Fibroblast of gingiva (primary cell): ENCODE measurements around the gene ZNF367.

Experiments
- DNase-seq: peaks from one replicate; pipeline ENCODE4 v3.0.0-alpha.2; 2011; ENCODE audit warnings: low read depth

The ZNF367 gene

GRCh38 chr9:96418083-96418919 is at the start of gene ZNF367:
Gene ZNF367 (minus strand): TSS chr9:96418370. CDS start chr9:96418032, 338 bp downstream.
- DNase-seq, result peak; percentile 99

GRCh38 chr9:96467784-96468183 is 49.6 kb upstream of the ZNF367 start:
- DNase-seq, result no peak

DNA sequence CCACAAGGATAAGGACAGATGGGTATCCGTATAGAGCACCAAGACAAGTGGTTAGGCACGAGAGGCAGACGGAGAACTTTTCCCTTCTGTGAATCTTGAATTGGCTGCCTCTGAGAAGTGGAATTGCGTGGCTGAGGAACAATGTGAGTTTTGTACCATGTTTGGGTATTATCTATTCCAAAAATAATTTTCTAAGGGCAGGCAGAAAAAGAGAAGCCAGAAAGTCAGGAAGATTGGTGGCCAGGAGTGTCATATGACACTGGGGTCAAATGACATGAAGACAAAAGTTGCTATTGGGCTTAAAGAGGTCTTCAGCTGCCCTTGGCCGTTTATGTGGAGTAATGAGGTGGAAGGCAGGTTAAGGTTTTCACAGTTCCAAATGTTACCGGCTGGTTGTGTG is 46.3 kb upstream of the ZNF367 start:
- DNase-seq, result no peak

DNA sequence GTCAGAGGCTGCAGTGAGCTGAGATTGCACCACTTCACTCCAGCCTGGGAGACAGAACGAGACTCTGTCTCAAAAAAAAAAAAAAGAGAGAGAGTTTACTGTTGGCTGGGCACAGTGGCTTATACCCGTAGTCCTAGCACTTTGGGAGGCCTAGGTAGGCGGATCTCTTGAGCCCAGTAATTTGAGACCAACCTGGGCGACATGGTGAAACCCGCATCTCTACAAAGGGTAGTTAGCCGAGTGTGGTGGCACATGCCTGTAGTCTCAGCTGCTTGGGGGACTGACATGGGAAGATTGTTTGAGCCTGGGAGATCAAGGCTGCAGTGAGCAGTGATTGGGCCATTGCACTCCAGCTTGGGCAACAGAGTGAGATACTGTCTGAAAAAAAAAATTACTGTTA is 44.4 kb upstream of the ZNF367 start:
- DNase-seq, result no peak

DNA sequence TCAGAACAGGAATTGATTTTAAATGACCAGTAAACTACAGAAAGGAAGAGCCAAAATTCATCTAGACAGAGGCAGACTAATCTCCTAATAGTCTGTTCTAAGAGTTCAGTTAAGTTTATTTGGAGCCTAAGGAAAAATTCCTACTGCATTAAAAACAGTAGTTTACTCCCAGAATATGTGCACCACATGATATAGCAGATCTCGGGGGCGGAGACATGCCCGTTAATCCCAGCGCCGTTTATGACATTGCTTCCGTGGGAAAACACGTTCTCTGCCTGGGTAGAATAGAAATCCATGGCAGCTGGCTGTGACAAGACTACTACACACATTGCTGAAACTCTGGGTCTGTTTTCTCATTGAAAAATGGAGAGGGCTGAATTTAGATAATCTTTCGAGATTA is 43.2 kb upstream of the ZNF367 start:
- no peak for DNase-seq

DNA sequence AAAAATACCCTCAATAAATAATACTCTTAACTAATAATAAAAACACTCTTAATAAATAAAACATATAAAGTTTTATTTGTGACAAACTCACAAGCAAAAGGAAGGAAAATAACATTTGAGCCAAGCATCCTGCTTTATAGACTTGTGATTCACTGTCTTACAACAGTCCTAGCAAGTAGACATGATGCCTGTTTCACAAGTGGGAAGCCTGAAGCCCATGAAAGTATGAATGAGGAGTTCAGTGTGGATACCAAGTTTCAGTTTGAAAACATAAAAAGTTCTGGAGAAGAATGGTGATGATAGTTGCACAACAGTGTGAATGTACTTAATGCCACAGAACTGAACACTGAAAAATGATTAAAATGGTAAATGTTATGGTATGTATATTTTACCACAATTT is 42.7 kb upstream of the ZNF367 start:
- DNase-seq, result peak; percentile 74

- DNase-seq, result peak; percentile 75
Observed at GRCh38 chr9:96460470-96460869, 42.3 kb upstream of the ZNF367 start.

DNA sequence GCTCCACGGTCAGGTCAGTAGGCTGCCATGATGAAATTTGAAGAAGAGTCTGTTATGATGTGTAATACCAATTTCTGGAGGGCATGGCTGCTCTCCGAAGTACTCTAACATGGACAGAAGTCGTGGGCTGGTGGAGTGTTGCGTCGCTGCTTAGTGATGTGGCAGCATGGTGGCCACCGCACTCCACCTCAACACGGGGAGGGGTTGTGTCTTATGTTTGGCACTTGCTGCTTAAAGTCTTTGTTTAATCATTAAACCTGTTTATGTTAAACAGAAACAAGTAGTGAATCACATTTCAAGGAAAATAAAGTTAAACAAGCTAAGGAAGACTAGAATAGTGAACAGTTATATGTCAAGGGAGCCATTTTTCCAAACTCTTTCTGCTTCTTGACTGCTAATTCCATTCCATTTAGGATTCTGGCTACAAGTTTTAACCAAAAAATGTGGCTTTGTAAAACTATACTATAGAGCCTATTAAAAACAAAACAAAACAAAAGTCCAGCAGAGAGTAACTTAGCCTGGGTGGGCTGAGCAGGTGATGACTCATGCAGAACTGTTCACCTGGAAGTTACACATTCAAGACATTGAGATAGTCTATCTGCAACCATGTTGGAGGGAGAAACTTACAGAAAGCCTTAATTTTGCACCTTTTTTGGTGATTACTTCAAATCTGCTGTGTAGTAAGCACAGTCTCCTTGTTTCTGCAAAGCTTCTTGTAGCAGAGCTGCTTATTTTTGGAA is 41.3 kb upstream of the ZNF367 start:
- DNase-seq, result no peak

DNA sequence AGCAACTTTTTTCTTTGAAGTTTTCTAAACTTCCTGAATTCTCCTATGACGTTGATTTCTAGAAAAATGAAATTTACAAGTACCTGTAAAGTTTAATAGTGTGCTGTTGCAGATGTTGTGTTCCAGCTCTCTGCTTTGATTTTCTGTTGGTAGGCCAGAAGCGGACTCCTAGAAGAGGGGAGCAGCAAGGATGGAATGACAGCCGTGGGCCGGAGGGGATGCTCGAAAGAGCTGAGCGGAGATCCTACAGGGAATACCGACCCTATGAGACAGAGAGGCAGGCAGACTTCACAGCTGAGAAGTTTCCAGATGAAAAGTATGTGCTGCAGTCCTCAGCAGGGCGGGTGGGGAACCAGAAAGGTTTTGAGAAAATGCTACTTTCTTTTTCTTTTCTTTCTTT is 40.1 kb upstream of the ZNF367 start:
- DNase-seq, result no peak

DNA sequence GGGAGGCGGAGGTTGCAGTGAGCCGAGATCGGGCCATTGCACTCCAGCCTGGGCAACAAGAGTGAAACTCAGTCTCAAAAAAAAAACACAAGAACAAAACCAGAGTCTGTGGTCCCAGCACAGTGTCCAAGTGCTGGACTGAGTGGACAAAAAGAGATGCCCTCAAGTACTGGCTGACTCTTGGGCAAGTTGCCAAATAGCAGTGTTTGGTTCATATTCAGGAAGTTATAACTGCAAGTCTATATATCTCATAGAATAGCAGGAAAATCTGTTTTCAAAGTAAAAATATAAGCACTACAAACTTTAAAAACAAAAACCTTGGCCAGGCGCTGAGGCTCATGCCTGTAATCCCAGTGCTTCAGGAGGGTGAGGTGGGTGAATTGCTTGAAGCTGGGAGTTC is 39.1 kb upstream of the ZNF367 start:
- no peak for DNase-seq

- peak; percentile 56 for DNase-seq
Observed at GRCh38 chr9:96453625-96454024, 35.5 kb upstream of the ZNF367 start.

DNA sequence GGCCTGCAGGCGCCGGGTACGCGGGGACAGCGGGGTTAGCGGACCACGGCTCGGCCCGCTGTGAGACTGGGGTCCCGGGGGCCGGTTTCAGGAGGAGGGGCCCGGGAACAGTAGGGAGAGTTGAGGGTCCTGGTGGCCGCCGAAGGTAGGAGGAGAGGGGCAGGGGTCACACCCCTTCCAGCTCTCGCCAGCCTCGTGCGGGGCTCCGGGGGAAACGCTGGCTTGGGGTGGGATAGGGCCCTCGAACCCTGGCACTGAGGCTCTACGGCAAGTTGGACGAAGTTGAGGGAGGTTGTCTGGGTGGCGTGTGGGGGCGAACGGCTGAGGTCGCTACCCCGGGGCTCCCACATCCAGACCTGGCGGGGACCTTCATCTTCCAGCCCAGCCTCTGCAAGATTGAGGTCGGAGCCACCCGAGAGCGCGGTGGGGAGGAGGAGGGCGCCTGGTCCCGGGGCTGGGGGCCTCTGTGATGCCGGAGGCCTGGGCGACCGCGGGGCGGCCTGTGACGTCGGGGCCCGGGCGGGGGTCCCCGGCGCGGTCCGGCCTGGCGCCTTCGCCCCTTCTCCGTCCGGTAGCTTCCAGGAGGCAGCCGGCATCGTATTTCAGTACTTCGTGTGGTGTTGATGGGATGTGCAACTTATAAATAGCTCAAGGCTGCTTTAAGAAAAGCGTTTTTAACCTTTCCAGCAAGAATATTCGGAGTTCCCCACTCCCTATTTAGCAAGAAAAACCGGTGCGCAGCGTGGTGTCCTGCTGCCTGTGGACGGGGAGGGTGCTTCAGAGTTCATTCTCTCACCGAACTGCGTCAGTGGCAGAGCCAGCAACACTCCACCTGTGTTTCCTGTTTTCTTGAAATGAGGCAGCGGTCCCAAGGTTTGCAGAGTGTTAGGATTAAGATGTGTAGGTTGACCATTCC is 32.7 kb upstream of the ZNF367 start:
- DNase-seq, result peak; percentile 11

GRCh38 chr9:96449845-96450612 is 31.9 kb upstream of the ZNF367 start, which contains the start of gene HABP4:
Gene HABP4 (plus strand): TSS chr9:96450169. CDS start chr9:96450280, 111 bp downstream.
- DNase-seq, result peak; percentile 92

GRCh38 chr9:96449523-96449844 is 31.3 kb upstream of the ZNF367 start:
- peak; percentile 9 for DNase-seq

DNA sequence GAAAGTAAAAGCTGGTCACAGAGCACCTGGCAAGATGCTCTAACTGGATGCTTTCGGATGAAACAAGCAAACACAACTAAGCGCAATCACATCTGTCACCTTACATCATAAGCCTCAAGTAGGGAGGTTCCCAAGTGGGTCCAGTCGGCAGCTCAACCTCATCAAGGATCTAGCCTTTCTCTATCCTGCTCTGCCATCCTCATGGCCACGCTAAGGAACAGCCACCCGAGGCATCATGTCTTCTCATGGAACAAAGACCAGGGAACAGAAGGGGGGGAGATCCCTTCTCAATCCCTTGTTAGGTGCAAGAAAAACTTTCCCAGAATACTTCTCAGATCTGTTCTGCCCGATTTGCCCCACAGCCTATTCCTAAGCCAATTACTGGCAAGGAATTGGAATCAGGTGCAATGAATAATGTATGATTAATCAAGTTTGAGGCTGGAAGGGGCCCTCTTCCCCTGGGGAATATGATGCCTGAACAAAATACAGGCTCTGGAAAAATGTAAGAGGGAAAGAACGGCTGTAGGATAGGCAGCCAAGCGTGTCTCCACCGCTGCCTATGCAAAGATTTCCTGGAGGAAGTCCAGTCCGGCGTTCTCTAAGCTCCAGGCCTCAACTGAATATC is 30.5 kb upstream of the ZNF367 start:
- no peak for DNase-seq

DNA sequence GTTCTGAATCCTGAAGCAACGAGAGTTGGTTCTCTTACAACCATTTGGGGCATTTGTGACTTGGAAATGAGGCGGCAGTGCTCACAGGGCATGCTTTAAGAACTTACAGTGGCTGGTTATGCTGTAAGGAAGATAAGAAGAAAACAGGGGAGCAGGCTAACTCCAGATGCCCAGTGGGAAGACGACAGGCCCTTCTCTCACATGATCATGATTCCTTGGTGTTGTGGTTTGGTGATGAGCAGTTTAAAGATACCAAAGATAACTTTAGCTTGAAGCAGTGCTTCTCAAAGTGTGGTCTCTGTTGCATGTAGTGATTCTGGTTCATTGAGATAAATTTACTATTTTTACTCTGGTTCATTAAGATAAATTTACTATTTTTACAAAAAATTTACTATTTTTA is 29.2 kb upstream of the ZNF367 start:
- DNase-seq, result no peak

- DNase-seq, result peak; percentile 49
Observed at GRCh38 chr9:96442491-96442890, 24.3 kb upstream of the ZNF367 start.

GRCh38 chr9:96441798-96442445 is 23.8 kb upstream of the ZNF367 start:
- peak; percentile 24 for DNase-seq

DNA sequence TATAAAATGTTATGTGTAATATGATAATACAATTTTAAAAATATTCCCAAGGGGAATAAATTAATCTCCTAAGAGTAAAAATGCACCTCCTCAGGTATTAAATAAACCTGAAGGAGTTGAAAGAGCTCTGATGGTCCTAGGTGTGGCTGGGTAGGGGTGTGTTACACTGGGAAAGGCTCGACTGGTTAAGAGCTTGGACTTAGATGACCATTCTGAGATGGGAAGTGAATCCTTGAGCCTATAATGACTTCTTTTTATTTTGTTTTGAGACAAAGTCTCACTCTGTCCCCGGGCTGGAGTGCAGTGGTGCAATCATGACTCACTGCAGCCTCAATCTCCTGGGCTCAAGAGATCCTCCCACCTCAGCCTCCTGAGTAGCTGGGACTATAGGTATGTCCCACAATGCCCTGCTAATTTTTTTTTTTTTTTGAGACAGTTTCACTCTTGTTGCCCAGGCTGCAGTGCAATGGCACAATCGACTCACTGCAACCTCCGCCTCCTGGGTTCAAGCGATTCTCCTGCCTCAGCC is 22.6 kb upstream of the ZNF367 start:
- DNase-seq, result no peak

- DNase-seq, result no peak
Observed at GRCh38 chr9:96437454-96437853, 19.3 kb upstream of the ZNF367 start.
